KMS-11 (cell line): ENCODE data around the gene PUM2.

Source experiments
- H2AFZ ChIP-seq: fragments of 200-600 bp; sonication (generic); 2 replicates; pipeline ENCODE4 v1.6.1; 2016; ENCODE audit warnings: antibody characterized with exemption, mixed run types, low read depth
- H3K27ac ChIP-seq: fragments of 200-600 bp; sonication (generic); 2 replicates; pipeline ENCODE4 v1.6.1; 2016; ENCODE audit warnings: mild to moderate bottlenecking, mixed run types
- H3K27me3 ChIP-seq: fragments of 200-600 bp; sonication (generic); 2 replicates; pipeline ENCODE4 v1.6.1; 2017; ENCODE audit warnings: mild to moderate bottlenecking, low read depth, mixed run types, moderate library complexity; ENCODE audit not compliant: insufficient read depth
- H3K36me3 ChIP-seq: fragments of 200-600 bp; sonication (generic); 2 replicates; pipeline ENCODE4 v1.6.1; 2017; ENCODE audit warnings: mild to moderate bottlenecking, mixed run types; ENCODE audit not compliant: insufficient read depth
- H3K4me1 ChIP-seq: fragments of 200-600 bp; sonication (generic); 2 replicates; pipeline ENCODE4 v1.6.1; 2016; ENCODE audit warnings: mild to moderate bottlenecking, low read depth, mixed run types; ENCODE audit not compliant: poor library complexity, severe bottlenecking
- H3K4me2 ChIP-seq: fragments of 200-600 bp; sonication (generic); 2 replicates; pipeline ENCODE4 v1.7.0; 2016; ENCODE audit warnings: mild to moderate bottlenecking, mixed run types
- H3K4me3 ChIP-seq: fragments of 200-600 bp; sonication (generic); IDR thresholded peaks from 2 replicates; pipeline ENCODE4 v1.6.1; 2017; ENCODE audit warnings: low read depth, low read length, mixed read lengths; ENCODE audit not compliant: insufficient read depth
- H3K79me2 ChIP-seq: fragments of 200-600 bp; sonication (generic); 2 replicates; pipeline ENCODE4 v1.6.1; 2016; ENCODE audit warnings: low read depth, mixed run types; ENCODE audit not compliant: insufficient read depth
- H3K9ac ChIP-seq: fragments of 200-600 bp; sonication (generic); 2 replicates; pipeline ENCODE4 v1.6.1; 2016; ENCODE audit warnings: mild to moderate bottlenecking, mixed run types
- H4K20me1 ChIP-seq: fragments of 200-600 bp; sonication (generic); 2 replicates; pipeline ENCODE4 v1.6.1; 2016; ENCODE audit warnings: mild to moderate bottlenecking, mixed run types; ENCODE audit not compliant: insufficient read depth
- CTCF ChIP-seq: fragments of 200-600 bp; sonication (generic); conservative IDR thresholded peaks from 2 replicates; pipeline ENCODE4 v1.6.1; 2017; ENCODE audit warnings: low read depth, mild to moderate bottlenecking, antibody characterized with exemption, low read length, moderate library complexity, mixed read lengths

PUM2 gene

GRCh38 chr2:20359096-20359495 lies 8.5 kb upstream of the PUM2 start:
- Histone ChIP-seq H3K27me3 (no peaks in the 10 kb centered on the region), H3K9ac (no peak overlapping the region), H2AFZ (no peak overlapping the region), H3K4me1 (no peaks in the 10 kb centered on the region), H3K79me2 (no peaks in the 10 kb centered on the region), H3K4me3 (no peak overlapping the region), H3K36me3 (no peaks in the 10 kb centered on the region), H3K4me2 (no peak overlapping the region), H4K20me1 (no peaks in the 10 kb centered on the region), H3K27ac (no peak overlapping the region)
- TF ChIP-seq CTCF: no peak

- H2AFZ ChIP-seq: no peak overlapping the region
- TF ChIP-seq CTCF: no peak
- H3K4me2 ChIP-seq: no peak overlapping the region
- no peak overlapping the region for H3K9ac ChIP-seq
- no peak overlapping the region for H3K4me3 ChIP-seq
- H4K20me1 ChIP-seq: no peaks in the 10 kb centered on the region
- H3K27me3 ChIP-seq: no peaks in the 10 kb centered on the region
- no peak overlapping the region for H3K27ac ChIP-seq
- H3K4me1 ChIP-seq: peaks cover 11% of the 10 kb centered on the region
- no peaks in the 10 kb centered on the region for H3K79me2 ChIP-seq
- H3K36me3 ChIP-seq: no peaks in the 10 kb centered on the region
Observed at GRCh38 chr2:20357638-20358389, 7.2 kb upstream of the PUM2 start.

DNA sequence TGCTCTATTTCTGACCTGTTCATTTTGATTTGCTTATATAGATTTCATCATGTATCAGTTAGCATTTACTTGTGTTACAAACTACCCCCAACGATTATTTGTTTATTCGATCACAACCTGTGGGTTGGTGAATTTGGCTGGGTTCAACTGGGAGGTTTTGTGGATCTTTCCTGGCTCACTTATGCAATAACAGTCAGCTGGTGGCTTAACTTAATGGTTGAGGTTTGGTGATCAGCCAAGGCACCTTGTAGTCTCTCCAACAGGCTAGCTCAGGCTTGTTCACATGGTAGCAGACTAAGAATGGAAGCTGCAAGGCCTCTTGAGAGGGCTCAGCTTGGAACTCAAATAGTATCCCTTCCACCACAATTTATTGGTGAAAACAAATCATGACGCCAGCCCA lies 5.4 kb upstream of the PUM2 start:
- Histone ChIP-seq H3K36me3 (no peaks in the 10 kb centered on the region), H3K79me2 (no peaks in the 10 kb centered on the region), H2AFZ (no peak overlapping the region), H3K27me3 (no peaks in the 10 kb centered on the region), H3K27ac (no peak overlapping the region), H4K20me1 (no peaks in the 10 kb centered on the region), H3K4me1 (peaks cover 21% of the 10 kb centered on the region), H3K4me3 (no peak overlapping the region), H3K4me2 (no peak overlapping the region), H3K9ac (no peak overlapping the region)
- no peak for TF ChIP-seq CTCF

DNA sequence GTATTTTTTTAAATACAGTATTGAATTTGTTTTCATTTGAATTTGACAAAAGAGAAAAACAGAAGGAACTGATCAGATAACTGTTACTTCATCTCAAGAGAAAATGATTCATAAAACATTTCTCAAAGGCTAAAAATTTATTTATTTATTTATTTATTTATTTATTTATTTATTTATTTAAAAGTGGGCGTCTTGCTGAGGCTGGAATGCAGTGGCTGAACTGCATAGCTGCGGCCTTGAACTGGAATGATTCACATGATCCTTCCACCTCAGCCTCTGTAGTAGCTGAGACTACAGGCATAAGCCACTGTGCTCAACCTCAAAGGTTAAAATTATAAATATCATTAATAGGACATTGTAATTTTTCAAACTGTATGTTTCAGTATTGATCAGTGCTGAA lies 4.5 kb upstream of the PUM2 start:
- H2AFZ ChIP-seq: no peak overlapping the region
- H3K4me3 ChIP-seq: no peak overlapping the region
- H3K4me2 ChIP-seq: no peak overlapping the region
- no peaks in the 10 kb centered on the region for H3K36me3 ChIP-seq
- H4K20me1 ChIP-seq: no peaks in the 10 kb centered on the region
- no peaks in the 10 kb centered on the region for H3K27me3 ChIP-seq
- peaks cover 21% of the 10 kb centered on the region for H3K4me1 ChIP-seq
- H3K27ac ChIP-seq: no peak overlapping the region
- H3K9ac ChIP-seq: no peak overlapping the region
- peaks cover 2% of the 10 kb centered on the region; the same call in 1 of the 2 replicates for H3K79me2 ChIP-seq
- TF ChIP-seq CTCF: no peak
